ENCODE measurements around the gene SORCS3.

SORCS3 gene

GRCh38 chr10:105112862-105113261, 471.8 kb downstream of the SORCS3 start:
- no peak for FAIRE-seq

DNA sequence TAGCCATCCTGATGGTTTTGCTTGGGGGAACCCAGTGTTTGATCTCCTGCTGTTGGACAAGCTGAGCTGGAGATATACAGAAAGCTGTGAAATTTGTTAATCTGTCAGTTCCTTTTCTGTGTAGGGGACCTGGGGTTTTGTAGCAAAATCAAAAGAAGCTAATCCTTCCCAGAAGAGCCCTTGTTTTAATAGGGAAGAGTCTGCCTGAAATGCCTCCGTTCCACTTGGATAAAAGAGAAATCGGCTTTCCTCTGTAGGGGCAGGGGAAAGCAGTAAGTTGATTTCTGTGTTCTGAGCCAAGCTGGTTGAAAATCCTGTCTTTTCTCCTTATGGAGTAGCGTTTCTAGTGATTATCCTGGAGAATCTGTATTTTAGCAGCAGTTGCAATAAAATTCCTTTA, 472.6 kb downstream of the SORCS3 start:
- FAIRE-seq, result no peak

DNA sequence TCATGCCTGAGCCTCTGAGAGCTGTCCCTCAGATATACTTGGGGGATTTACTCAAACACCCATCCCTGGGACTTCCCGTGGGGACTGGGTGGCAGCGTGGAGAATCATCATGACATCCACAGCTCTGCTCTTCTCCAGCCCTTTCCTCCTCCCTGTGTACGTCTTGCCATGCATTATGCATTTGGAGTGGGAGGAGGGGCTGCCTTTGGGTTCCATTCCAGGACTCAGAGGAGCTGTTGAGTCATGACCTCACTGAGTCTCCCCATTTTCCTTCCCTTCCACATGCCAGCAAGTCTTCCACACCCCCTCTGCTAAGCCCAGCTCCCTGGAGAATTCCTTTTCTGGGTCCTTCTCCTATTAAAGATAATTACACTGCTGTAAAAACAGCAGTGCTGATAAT, 480.7 kb downstream of the SORCS3 start:
- FAIRE-seq, result no peak

GRCh38 chr10:105128111-105128510, 487.0 kb downstream of the SORCS3 start:
- no peak for FAIRE-seq

- no peak for FAIRE-seq
Measured at GRCh38 chr10:105138358-105138757, 497.3 kb downstream of the SORCS3 start.

DNA sequence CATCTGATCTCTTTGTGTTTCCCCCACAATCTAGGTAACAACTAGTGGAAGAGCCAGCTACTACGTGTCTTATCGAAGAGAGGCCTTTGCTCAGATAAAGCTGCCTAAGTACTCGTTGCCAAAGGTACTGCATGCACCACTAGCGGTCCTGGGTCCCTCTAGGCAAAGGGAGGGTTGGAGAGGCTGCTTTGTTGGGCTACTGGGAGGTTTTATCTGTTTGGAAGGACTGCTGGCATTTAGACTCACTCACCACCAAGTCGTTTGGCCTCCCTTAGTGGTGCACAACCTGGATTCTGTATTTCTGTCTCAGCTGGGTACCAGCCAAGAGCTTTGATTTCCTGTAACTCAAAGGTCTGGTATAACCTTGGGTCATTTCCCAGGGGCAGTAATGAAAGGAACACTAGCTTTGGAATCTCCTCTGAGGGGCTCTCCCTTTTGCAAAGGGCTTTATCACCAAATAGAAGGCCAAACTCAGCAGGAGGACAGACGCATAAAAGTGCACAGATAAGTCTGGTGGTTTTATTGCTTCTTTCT, 498.3 kb downstream of the SORCS3 start:
- FAIRE-seq, result no peak

GRCh38 chr10:105140600-105140999, 499.5 kb downstream of the SORCS3 start:
- no peak for FAIRE-seq

- FAIRE-seq, result no peak
Measured at GRCh38 chr10:105145711-105146110, 504.6 kb downstream of the SORCS3 start.

- no peak for FAIRE-seq
Measured at GRCh38 chr10:105146436-105146835, 505.3 kb downstream of the SORCS3 start.

DNA sequence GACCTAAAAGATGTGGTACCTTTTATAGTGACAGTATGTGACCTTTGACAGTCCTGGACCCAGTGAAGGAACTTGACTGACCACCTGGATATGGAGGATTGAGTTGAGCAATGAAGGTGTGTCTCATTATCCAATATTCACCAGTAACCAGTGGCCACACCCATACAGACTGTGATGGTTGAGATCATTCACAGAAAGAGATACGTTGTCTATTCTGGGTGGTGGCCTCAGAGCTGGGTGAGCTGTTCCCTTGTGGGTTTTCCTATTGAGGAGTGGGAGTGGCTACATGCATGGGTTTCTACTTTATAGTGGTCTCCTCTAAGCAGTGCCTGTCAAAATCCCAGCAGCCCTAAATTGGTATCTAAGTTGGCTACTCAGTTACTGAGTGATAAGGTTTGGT, 507.4 kb downstream of the SORCS3 start:
- no peak for FAIRE-seq

GRCh38 chr10:105148921-105149320, 507.8 kb downstream of the SORCS3 start:
- FAIRE-seq, result no peak

- no peak for FAIRE-seq
Measured at GRCh38 chr10:105149371-105149891, 508.3 kb downstream of the SORCS3 start.

DNA sequence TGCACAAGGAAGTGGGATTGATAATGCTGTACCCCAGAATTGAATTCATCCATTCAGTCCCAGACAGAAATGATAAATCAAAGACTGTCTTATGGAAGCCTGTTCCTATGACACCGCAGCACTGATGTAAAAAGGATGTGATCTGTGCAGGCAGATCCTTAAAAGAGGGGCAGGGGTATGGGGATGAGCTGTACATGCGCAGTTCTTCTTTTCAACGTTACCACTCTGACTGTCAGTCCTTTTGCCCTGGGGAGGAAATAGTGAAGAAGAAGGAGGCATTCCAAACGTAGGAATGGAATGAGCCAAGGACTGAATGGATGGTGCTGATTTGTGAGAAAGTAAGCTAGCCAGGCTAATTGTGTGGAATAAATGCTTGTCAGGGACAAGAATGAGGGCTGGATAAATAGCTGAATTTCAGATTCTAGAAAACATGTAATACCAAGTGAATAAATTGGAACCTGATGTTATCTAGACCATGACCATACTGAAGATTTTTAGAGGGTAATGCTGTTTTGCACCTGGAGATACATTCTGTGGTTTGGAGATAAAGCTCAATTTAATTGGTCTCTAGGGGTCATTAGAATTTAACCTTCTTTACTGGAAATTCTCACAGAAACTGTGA, 509.3 kb downstream of the SORCS3 start:
- no peak for FAIRE-seq

- no peak for FAIRE-seq
Measured at GRCh38 chr10:105154736-105155135, 513.6 kb downstream of the SORCS3 start.

DNA sequence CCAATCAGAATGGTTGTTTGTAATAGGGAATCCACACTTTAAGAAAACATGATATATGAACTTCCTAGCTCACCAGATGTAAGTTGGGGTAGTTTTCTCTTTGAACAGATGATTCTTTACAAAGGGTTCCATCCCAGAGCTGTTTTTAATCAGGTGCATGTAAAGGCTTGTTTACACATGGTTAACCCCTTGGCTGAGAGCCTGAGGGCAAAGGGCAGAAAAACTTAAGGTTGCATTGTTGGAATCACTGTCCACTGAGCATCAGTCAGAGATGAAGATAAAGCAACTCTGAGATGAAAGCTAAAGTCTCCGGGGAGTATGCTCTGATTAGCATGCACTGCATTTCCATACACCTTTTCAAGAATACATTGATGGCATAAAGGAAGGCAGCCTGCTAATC, 518.2 kb downstream of the SORCS3 start:
- no peak for FAIRE-seq

DNA sequence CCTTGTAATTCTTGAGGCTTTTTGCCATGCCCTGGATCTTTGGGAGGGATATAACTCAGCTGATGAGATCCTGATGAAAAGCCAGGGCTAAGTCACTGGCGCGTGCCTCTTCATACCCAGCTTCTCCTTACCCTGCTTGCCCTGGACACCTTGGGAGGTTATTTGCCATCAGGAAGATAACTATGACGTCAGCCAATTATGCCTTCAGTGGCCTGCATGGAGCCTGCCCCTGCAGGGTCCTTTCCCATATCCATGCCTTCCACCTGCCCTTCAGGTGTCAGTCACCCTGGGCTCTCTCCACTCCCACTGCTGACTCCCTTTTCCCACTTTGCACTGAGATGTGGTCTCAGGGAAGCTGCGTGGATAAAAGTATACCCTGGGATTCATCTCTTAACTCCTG, 520.1 kb downstream of the SORCS3 start:
- FAIRE-seq, result no peak

DNA sequence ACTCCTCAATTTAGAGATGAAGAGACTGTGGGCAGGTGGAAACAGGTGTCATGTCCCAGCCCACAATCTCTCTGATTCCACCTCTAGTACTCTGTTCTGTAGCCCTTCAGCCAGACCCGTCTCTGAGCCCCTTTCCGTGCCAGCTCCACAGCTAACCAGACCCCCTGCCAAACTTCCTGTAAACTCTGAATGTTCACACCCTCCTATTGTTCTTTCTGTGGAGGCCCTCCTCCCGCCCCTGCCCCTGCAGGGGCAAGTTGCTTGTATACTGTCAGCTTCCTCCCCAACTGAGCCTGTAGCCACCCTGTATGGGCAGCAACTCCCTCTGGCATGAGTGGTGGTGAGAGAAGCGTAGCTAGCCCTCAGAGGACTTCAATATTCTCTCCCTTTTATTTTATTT, 520.7 kb downstream of the SORCS3 start:
- no peak for FAIRE-seq

DNA sequence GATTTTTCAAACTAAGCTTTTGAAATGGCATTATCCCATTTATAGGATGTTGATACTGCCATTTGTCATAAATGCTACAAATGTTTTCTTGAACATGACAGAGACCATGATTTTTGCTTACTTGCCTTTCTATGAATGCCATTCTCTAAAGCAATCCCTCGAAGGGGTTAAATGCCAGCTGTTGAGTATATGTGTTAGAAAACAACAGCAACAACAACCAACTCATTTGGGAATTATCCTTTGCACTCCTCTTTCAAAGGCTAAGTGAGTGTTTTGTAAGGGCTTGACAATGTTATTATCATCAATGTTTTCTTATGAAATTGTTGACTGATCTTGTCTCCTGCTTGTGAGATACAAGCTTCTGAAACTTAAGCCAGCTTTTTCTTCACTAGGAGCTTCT, 529.4 kb downstream of the SORCS3 start:
- no peak for FAIRE-seq

- no peak for FAIRE-seq
Measured at GRCh38 chr10:105171945-105172344, 530.9 kb downstream of the SORCS3 start.

DNA sequence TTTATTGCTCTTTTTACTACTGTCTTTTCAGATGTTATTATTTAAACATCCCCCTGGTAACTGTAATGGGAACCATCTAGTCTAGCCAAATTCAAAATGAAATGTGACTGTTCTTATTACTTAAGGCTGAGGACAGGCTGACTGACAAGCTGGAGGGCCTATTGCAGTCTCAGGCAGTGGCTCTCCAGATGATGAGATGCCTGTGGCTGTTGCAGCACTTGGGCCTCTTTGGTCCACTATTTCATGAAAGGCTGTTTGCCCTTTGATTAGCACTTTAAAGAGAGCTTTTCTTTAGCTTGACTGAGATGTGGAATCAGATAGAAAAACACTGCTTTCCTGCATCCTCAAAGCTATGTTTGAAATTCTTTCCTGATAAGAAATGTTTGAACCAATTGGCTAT, 540.5 kb downstream of the SORCS3 start:
- no peak for FAIRE-seq

GRCh38 chr10:105183536-105183935, 542.4 kb downstream of the SORCS3 start:
- no peak for FAIRE-seq

DNA sequence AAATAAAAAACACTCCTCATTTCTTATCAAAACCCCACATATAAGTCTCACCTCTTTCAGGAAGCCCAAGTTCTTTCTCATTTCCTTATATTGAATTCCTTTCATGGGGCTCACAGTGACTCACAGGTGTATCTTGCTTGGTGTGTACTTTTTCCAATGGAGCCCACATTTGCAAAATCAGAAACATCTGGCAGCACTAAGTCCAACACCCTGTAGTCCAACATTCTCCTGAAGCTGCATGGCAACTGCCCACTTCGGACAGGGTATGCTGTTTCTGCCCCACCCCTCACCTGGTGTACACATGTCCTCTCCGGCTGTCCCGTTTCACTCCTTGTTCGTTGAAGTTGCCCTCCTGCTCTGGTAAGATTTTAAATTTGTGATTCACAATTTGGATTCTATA, 544.1 kb downstream of the SORCS3 start:
- no peak for FAIRE-seq

DNA sequence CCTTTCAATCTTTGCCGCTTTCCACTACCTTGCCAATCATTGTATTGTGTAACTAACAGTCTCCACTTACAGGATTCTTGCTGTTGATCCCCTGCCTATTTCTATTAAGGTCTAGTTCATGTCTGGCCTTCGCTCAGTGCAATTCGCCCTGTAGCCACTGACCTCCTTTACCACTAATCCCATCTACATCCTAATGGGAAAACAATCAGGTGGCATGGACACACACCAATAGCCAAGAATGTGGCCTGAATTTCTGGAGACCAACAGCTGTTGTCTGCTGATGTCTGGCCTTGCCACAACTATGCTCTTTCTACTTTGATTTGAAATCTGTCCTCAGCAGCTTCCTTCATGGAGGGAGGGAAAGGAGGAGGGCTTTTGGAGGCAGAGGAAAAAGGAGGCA, 546.2 kb downstream of the SORCS3 start:
- no peak for FAIRE-seq

DNA sequence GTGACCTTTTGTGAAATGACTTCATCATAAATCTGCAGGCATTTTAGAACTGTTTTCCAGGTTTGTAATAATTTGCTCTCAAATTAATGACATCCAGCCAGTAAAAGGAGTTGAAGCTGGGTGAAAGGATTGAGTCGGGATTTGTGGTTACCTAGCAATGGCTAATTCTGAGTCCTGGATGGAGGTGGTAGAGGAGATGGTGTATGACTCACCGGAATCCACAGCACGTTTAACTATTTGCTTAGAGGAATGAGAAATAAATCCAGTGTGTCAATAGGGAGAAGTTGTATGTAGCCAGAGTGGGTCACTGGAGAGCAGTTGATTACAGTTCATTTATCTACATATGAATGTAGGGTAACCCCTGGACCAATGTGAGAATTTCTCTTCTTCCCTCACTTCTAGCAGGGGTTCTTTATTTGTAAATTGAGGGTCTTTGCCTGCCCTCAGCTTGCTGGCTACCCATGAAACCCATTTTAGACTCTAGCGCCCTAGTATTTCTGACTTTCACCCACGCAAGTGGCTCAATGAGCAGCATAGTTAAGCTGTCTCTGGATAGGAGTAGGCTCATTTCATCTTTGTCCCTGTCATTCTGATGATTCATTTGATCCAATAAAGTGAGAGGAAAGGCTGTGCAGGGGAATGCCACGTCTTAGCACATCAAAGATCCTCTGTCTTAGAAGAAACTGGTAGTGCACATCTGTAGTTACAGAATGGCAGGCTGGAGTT, 547.8 kb downstream of the SORCS3 start:
- no peak for FAIRE-seq

GRCh38 chr10:105189463-105189800, 548.3 kb downstream of the SORCS3 start:
- FAIRE-seq, result no peak

Measured in G401.6 (cell line).